GM19023 (cell line): Measurements from ENCODE around the gene GHITM.

Experiments
- ATAC-seq: cut with Tn5 transposase; IDR thresholded peaks from one replicate; pipeline ENCODE4 v1.9.1; 2021; ENCODE audit warnings: mild to moderate bottlenecking, moderate library complexity; ENCODE audit not compliant: unreplicated experiment

GHITM gene

GRCh38 chr10:84198206-84198915 lies 59.1 kb downstream of the GHITM start:
- ATAC-seq: no peak

GRCh38 chr10:84200537-84201243 lies 61.4 kb downstream of the GHITM start:
- no peak for ATAC-seq

GRCh38 chr10:84201244-84201606 lies 61.9 kb downstream of the GHITM start:
- ATAC-seq: no peak

GRCh38 chr10:84201682-84202081 lies 62.4 kb downstream of the GHITM start:
- no peak for ATAC-seq

GRCh38 chr10:84202349-84202748 lies 63.0 kb downstream of the GHITM start:
- no peak for ATAC-seq
